Adrenal gland (tissue), 5 donors: ENCODE results near the gene DPYD.

ENCODE experiments used
- CTCF ChIP-seq, 6 experiments: fragments of 450-650 bp in 4 of 6; fragments of 200-600 bp in 2 of 6; sonication (generic) in 1 of 6; IDR thresholded peaks; 1 replicate in 5 of 6; 2 replicates in 1 of 6; pipeline versions ENCODE4 v1.5.1 to v1.8.0; 2016 to 2021; ENCODE audit warnings: antibody characterized with exemption in 6 of 6, mild to moderate bottlenecking in 2 of 6, moderate library complexity in 1 of 6
- POLR2A ChIP-seq, 2 donors: fragments of 450-650 bp; IDR thresholded peaks; one replicate each; pipeline ENCODE4 v1.6.1; 2017; ENCODE audit warnings: antibody characterized with exemption in 2 of 2, mild to moderate bottlenecking in 2 of 2, moderate library complexity in 1 of 2
- donor health status: DM: no; HTN: no; CAD: no.

- TF ChIP-seq POLR2A (IDR thresholded peaks at IDR 0.05): no peak
- no peak for TF ChIP-seq CTCF (IDR thresholded peaks at IDR 0.05)
Observed at GRCh38 chr1:97680470-97680869, 240.4 kb downstream of the DPYD start.
